Activated CD4-positive, alpha-beta T cell treated with anti-CD3 and anti-CD28 coated beads for 36 hours (primary cell): ENCODE data around the gene CRYBB2. TPM values are rescaled to one million over a fixed set of nuclear protein-coding genes. Genes with fewer than 3 reads are reported as not detected.
"Not testable (repeated sequence)": the region's sequence is repeated elsewhere in the genome, so short reads cannot be mapped to it uniquely, and the experiment has no call there.

Source experiments
- ATAC-seq: fragments of 200-7000 bp; cut with Tn5 transposase; one replicate; pipeline ENCODE4 v1.10.0; 2021; ENCODE audit warnings: mild to moderate bottlenecking, moderate library complexity
- CTCF ChIA-PET: fragments of 350-600 bp; sonication (Branson Sonifier 250); formaldehyde crosslinking; loops from one replicate; lab custom pipeline; 2021; ENCODE audit warnings: antibody characterized with exemption; lab: Charles Lee
- POLR2A ChIA-PET: fragments of 350-600 bp; sonication (Branson Sonifier 250); formaldehyde crosslinking; loops from one replicate; lab custom pipeline; 2021; ENCODE audit warnings: antibody characterized with exemption, inconsistent platforms; lab: Charles Lee
- DNase-seq: peaks from one replicate; pipeline ENCODE4 v3.0.0-alpha.2; 2020
- H3K27ac Mint-ChIP-seq: one replicate; pipeline ENCODE4 v1.8.0; 2021; ENCODE audit warnings: mixed read lengths
- H3K27me3 Mint-ChIP-seq: one replicate; pipeline ENCODE4 v1.8.0; 2021; ENCODE audit warnings: mixed read lengths
- H3K36me3 Mint-ChIP-seq: one replicate; pipeline ENCODE4 v1.8.0; 2021; ENCODE audit warnings: low read depth, mixed read lengths
- H3K4me1 Mint-ChIP-seq: one replicate; pipeline ENCODE4 v1.8.0; 2021; ENCODE audit warnings: mixed read lengths
- H3K4me3 Mint-ChIP-seq: one replicate; pipeline ENCODE4 v1.8.0; 2021; ENCODE audit warnings: mild to moderate bottlenecking, moderate library complexity, mixed read lengths
- H3K9me3 Mint-ChIP-seq: one replicate; pipeline ENCODE4 v1.8.0; 2021; ENCODE audit warnings: low read depth, mixed read lengths
- intact Hi-C, 2 experiments: fragments of 100-400 bp; cut with DNase I in 1 of 2; cut with micrococcal nuclease in 1 of 2; formaldehyde crosslinking; loops; one replicate each; pipeline versions ENCODE4 v1.14.2 to v1.15.1; 2022 to 2024; cut with DNase I, micrococcal nuclease
- total RNA-seq, 2 experiments: library from RNA; stranded (reverse); gene quantifications; one replicate each; pipeline ENCODE4 v1.2.3, GENCODE V29; 2021

Gene CRYBB2
- total RNA-seq, 2 experiments from 2014 or later, result 0.23 to 0.30 TPM

GRCh38 chr22:25199731-25200520 lies 19.5 kb upstream of the CRYBB2 start, which contains the start of gene CRYBB3:
TSS of gene CRYBB3 (plus strand) at chr22:25199858. CDS start at chr22:25201397, 1,539 bp downstream.
- intact Hi-C loops, result loop anchor here in 1 of 2 experiments (10.0 kb wide), 1 partner anchor 135 kb away; no protein-coding TSS in a partner anchor
- CTCF ChIA-PET, result interaction anchor here (1.1 kb wide), 1 partner anchor 9 kb away, joined by 3 read pairs; no protein-coding TSS in a partner anchor
- no peaks in the 10 kb centered on the region for H3K36me3 Mint-ChIP-seq
- H3K27ac Mint-ChIP-seq, result no peak within 1 kb of the TSS
- no peaks in the 10 kb centered on the region for H3K27me3 Mint-ChIP-seq
- DNase-seq, result no peak
- H3K4me1 Mint-ChIP-seq, result no peaks in the 10 kb centered on the region
- no peak for ATAC-seq
- POLR2A ChIA-PET, result no interaction called here
- no peaks in the 10 kb centered on the region for H3K9me3 Mint-ChIP-seq
- no peak within 1 kb of the TSS for H3K4me3 Mint-ChIP-seq

DNA sequence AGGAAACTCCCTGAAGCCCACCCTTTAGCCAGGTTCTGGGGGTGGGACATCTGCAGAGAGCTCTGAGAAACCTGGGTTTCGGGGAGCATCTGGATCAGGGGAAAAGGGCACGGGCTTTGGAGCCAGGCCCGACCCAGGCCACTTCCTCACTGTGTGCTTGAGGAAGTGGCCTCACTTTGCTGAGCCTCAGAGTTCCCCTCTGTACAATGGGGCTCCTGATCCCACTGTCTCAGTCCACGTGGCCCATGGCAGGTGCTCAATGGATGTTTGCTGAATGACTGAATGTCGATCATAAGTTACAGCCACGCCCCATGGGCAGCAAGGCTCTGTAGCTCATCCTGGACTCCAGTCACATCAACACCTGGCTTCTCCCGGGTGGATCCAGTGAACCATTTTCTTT lies 18.5 kb upstream of the CRYBB2 start:
- ChIA-PET CTCF (interaction anchor here (0.6 to 2.4 kb wide), 5 partner anchors 10 to 132 kb away, joined by 3 to 14 read pairs (median 3); no protein-coding TSS in a partner anchor), POLR2A (no interaction called here)
- DNase-seq (no peak), ATAC-seq (no peak)
- Mint-ChIP-seq H3K27ac (no peak overlapping the region), H3K4me3 (no peak overlapping the region), H3K4me1 (no peaks in the 10 kb centered on the region), H3K9me3 (no peaks in the 10 kb centered on the region), H3K27me3 (no peaks in the 10 kb centered on the region), H3K36me3 (no peaks in the 10 kb centered on the region)
- intact Hi-C loops, result loop anchor here in 1 of 2 experiments (10.0 kb wide), 1 partner anchor 134 kb away; no protein-coding TSS in a partner anchor

- DNase-seq (no peak), ATAC-seq (no peak)
- intact Hi-C loops, result loop anchor here (1.0 to 10.0 kb wide), 2 partner anchors 133 kb away; no protein-coding TSS in a partner anchor
- no peaks in the 10 kb centered on the region for H3K27me3 Mint-ChIP-seq
- ChIA-PET CTCF (interaction anchor here (0.6 to 2.6 kb wide), 16 partner anchors 10 to 268 kb away, joined by 3 to 14 read pairs (median 4); no protein-coding TSS in a partner anchor), POLR2A (no interaction called here)
- no peaks in the 10 kb centered on the region for H3K9me3 Mint-ChIP-seq
- H3K36me3 Mint-ChIP-seq, result no peaks in the 10 kb centered on the region
- no peak overlapping the region for H3K4me3 Mint-ChIP-seq
- no peaks in the 10 kb centered on the region for H3K4me1 Mint-ChIP-seq
- H3K27ac Mint-ChIP-seq, result no peak overlapping the region
Measured at GRCh38 chr22:25201557-25202273, 17.7 kb upstream of the CRYBB2 start.

- Mint-ChIP-seq H3K4me3 (no peak overlapping the region), H3K36me3 (no peaks in the 10 kb centered on the region), H3K9me3 (no peaks in the 10 kb centered on the region), H3K27me3 (no peaks in the 10 kb centered on the region), H3K4me1 (no peaks in the 10 kb centered on the region), H3K27ac (no peak overlapping the region)
- intact Hi-C loops, result loop anchor here (1.0 to 10.0 kb wide), 2 partner anchors 132 kb away; no protein-coding TSS in a partner anchor
- DNase-seq, result peak; percentile 75
- ChIA-PET CTCF (interaction anchor here (0.6 to 2.6 kb wide), 17 partner anchors 9 to 269 kb away, joined by 3 to 14 read pairs (median 4); no protein-coding TSS in a partner anchor), POLR2A (no interaction called here)
- ATAC-seq, result peak; percentile 60
Measured at GRCh38 chr22:25202290-25202921, 17.0 kb upstream of the CRYBB2 start.

GRCh38 chr22:25203082-25203481 lies 16.4 kb upstream of the CRYBB2 start:
- ChIA-PET CTCF (interaction anchor here (0.7 to 2.6 kb wide), 10 partner anchors 9 to 229 kb away, joined by 3 to 14 read pairs (median 5); no protein-coding TSS in a partner anchor), POLR2A (no interaction called here)
- no peak for DNase-seq
- no peaks in the 10 kb centered on the region for H3K9me3 Mint-ChIP-seq
- no peak overlapping the region for H3K27ac Mint-ChIP-seq
- intact Hi-C loops, result loop anchor here in 1 of 2 experiments (10.0 kb wide), 1 partner anchor 132 kb away; no protein-coding TSS in a partner anchor
- no peak for ATAC-seq
- no peaks in the 10 kb centered on the region for H3K27me3 Mint-ChIP-seq
- H3K4me3 Mint-ChIP-seq, result no peak overlapping the region
- no peaks in the 10 kb centered on the region for H3K36me3 Mint-ChIP-seq
- H3K4me1 Mint-ChIP-seq, result no peaks in the 10 kb centered on the region

DNA sequence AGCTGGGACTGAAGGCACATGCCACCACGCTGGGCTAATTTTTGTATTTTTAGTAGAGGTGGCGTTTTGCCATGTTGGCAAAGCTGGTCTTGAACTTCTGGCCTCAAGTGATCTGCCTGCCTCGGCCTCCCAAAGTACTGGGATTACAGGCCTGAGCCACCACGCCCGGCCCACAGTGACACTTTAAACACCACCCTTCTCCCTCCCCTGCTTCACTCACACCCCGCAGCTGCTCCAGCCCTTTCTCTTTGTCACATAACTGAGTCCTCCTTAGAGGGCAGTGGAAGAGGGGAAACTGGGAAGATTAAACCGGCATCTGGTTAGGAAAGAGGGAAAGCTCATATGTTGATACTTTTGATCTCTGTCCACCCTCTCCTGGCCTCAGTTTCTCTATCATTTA lies 14.9 kb upstream of the CRYBB2 start:
- CTCF ChIA-PET, H3K27ac Mint-ChIP-seq, H3K4me3 Mint-ChIP-seq, H3K4me1 Mint-ChIP-seq, H3K9me3 Mint-ChIP-seq, POLR2A ChIA-PET, H3K36me3 Mint-ChIP-seq, H3K27me3 Mint-ChIP-seq, DNase-seq, ATAC-seq: not testable (repeated sequence)
- intact Hi-C loops, result loop anchor here in 1 of 2 experiments (10.0 kb wide), 1 partner anchor 130 kb away; no protein-coding TSS in a partner anchor

DNA sequence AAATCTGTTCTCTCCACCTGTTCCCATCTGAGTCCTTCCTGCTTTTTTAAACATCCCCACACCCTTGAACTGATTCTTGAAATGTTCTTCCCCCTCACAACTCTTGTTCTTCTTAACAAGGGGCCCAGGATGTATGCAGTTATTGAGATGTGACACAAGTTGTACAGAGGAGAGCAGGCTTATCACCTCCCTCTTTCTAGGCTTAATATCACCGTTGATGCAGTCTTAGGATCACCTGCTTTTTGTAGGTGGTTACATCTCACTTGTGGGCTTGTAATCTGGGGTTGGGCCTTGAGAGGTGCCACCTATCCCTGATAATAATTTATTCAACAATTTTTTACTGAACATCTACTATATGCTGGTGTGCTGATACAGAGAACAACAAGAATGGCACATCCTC lies 13.6 kb upstream of the CRYBB2 start:
- DNase-seq (no peak), ATAC-seq (no peak)
- ChIA-PET POLR2A (no interaction called here), CTCF (no interaction called here)
- H3K36me3 Mint-ChIP-seq, result no peaks in the 10 kb centered on the region
- no peaks in the 10 kb centered on the region for H3K27me3 Mint-ChIP-seq
- H3K9me3 Mint-ChIP-seq, result no peaks in the 10 kb centered on the region
- no peak overlapping the region for H3K4me3 Mint-ChIP-seq
- no peaks in the 10 kb centered on the region for H3K4me1 Mint-ChIP-seq
- no peak overlapping the region for H3K27ac Mint-ChIP-seq
- intact Hi-C loops, result loop anchor here in 1 of 2 experiments (10.0 kb wide), 1 partner anchor 129 kb away; no protein-coding TSS in a partner anchor

- intact Hi-C loops, result loop anchor here in 1 of 2 experiments (10.0 kb wide), 1 partner anchor 128 kb away; no protein-coding TSS in a partner anchor
- no peaks in the 10 kb centered on the region for H3K27me3 Mint-ChIP-seq
- H3K4me3 Mint-ChIP-seq, result no peak overlapping the region
- no peak overlapping the region for H3K27ac Mint-ChIP-seq
- no peaks in the 10 kb centered on the region for H3K9me3 Mint-ChIP-seq
- H3K4me1 Mint-ChIP-seq, result no peaks in the 10 kb centered on the region
- no peak for DNase-seq
- CTCF ChIA-PET, result no interaction called here
- POLR2A ChIA-PET, result interaction anchor here (0.6 kb wide), 1 partner anchor 17 kb away, joined by 3 read pairs; no protein-coding TSS in a partner anchor
- no peaks in the 10 kb centered on the region for H3K36me3 Mint-ChIP-seq
- ATAC-seq, result no peak
Measured at GRCh38 chr22:25206998-25207397, 12.4 kb upstream of the CRYBB2 start.

DNA sequence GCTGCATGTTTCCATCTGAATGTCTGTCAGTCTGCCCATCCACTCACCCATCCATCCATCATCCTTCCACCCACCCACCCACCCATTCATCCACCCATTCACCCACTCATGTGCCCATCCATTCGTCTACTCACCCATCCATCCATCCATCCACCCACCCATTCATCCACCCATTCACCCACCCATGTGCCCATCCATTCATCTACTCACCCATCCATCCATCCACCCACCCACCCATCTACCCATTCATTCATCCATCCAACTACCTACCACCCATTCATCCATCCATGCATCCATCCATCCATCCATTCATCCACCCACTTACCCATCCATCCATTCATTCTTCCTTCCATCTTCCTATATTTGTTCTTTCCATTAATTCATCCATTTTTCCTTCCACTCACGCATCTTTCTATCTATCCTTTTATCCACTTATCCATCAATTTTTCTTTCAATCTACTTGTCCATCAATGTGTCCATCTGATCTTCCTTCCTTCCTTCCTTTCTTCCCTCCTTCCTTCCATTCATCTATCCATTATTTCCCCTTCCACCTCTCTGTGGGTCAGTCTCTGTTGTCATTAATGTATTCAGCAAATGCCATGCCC lies 11.8 kb upstream of the CRYBB2 start:
- Mint-ChIP-seq H3K4me1 (no peaks in the 10 kb centered on the region), H3K36me3 (no peaks in the 10 kb centered on the region), H3K4me3 (no peak overlapping the region), H3K27me3 (no peaks in the 10 kb centered on the region), H3K27ac (peak overlapping the region; percentile 9), H3K9me3 (no peaks in the 10 kb centered on the region)
- intact Hi-C loops, result loop anchor here in 1 of 2 experiments (10.0 kb wide), 1 partner anchor 127 kb away; no protein-coding TSS in a partner anchor
- ATAC-seq (no peak), DNase-seq (no peak)
- POLR2A ChIA-PET, result no interaction called here
- CTCF ChIA-PET, result no interaction called here

GRCh38 chr22:25208328-25208727 lies 11.1 kb upstream of the CRYBB2 start:
- peaks cover 2% of the 10 kb centered on the region for H3K27me3 Mint-ChIP-seq
- CTCF ChIA-PET, result no interaction called here
- ATAC-seq (no peak), DNase-seq (no peak)
- no peaks in the 10 kb centered on the region for H3K4me1 Mint-ChIP-seq
- no peak overlapping the region for H3K4me3 Mint-ChIP-seq
- intact Hi-C loops, result loop anchor here in 1 of 2 experiments (10.0 kb wide), 1 partner anchor 126 kb away; no protein-coding TSS in a partner anchor
- H3K36me3 Mint-ChIP-seq, result no peaks in the 10 kb centered on the region
- POLR2A ChIA-PET, result no interaction called here
- no peak overlapping the region for H3K27ac Mint-ChIP-seq
- H3K9me3 Mint-ChIP-seq, result no peaks in the 10 kb centered on the region
